Measurements from ENCODE around the gene GPT2. TPM values are rescaled to one million over a fixed set of nuclear protein-coding genes. Genes with fewer than 3 reads are reported as not detected.

GPT2 gene
- total RNA-seq, 3 donors from 2014 or later (not counting 1 experiment from before 2014, with no cell fraction given): 0.64 to 1.3 (median 1.2) TPM

DNA sequence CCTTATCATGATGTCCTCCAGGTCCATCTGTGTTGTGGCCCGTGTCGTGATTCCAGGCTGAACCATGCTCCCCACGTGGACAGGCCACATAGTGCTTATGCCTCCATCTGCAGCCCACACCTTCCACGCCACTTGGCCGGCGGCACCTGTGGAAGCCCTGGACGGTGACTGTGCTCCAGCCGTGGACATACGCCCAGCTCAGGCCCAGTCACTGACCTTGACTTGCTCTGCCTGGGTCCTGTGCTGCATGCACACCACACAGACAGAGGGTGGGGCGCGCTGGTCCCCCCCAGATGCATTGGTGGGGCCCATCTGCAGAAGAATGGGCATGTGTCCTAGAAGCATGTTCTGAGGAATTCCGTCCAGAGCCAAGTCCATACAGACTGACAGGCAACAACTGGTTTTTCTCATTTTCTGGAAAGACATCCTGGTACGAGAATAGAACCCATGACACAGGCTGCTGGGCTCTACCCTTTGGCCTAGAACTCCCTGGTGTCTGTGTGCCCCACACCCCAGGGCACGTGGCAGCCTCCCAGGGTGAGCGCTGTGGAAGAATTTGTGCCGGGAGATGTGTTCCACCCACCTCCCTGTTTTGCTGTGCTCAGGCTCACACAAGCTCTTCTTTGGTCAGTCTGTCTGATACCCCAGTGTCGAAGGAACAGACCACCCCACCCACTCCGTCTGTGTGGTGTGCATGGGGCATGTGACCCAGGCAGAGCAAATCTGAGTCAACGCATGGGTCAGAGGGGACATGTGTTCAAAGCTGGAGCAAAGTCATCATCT lies 39.5 kb downstream of the GPT2 start:
- DNase-seq (no peak), ATAC-seq (no peak)
- TF ChIP-seq, protein P1, sequence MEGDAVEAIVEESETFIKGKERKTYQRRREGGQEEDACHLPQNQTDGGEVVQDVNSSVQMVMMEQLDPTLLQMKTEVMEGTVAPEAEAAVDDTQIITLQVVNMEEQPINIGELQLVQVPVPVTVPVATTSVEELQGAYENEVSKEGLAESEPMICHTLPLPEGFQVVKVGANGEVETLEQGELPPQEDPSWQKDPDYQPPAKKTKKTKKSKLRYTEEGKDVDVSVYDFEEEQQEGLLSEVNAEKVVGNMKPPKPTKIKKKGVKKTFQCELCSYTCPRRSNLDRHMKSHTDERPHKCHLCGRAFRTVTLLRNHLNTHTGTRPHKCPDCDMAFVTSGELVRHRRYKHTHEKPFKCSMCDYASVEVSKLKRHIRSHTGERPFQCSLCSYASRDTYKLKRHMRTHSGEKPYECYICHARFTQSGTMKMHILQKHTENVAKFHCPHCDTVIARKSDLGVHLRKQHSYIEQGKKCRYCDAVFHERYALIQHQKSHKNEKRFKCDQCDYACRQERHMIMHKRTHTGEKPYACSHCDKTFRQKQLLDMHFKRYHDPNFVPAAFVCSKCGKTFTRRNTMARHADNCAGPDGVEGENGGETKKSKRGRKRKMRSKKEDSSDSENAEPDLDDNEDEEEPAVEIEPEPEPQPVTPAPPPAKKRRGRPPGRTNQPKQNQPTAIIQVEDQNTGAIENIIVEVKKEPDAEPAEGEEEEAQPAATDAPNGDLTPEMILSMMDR (IDR thresholded peaks at IDR 0.05): no peak
- H3K4me1 ChIP-seq (ENCODE audit: control insufficient read depth, insufficient read depth, low read length): no peaks in the 10 kb centered on the region
- no peaks in the 10 kb centered on the region for H3K9me3 ChIP-seq (ENCODE audit: control insufficient read depth, insufficient read depth, low read length)
- H3K27me3 ChIP-seq (ENCODE audit: control insufficient read depth, insufficient read depth, low read length): no peaks in the 10 kb centered on the region
- Mint-ChIP-seq H3K36me3 (no peaks in the 10 kb centered on the region), H3K27me3 (ENCODE audit: low read depth in 2 of 2) (no peaks in the 10 kb centered on the region), H3K4me1 (no peaks in the 10 kb centered on the region), H3K4me3 (no peak overlapping the region), H3K9me3 (no peaks in the 10 kb centered on the region), H3K27ac (no peak overlapping the region)
- no peaks in the 10 kb centered on the region for H3K36me3 ChIP-seq (ENCODE audit: control insufficient read depth, insufficient read depth, low read length)
- no peak overlapping the region for H3K27ac ChIP-seq (ENCODE audit: low read length)
- intact Hi-C loops (cut with micrococcal nuclease): no loop called here
- no peak overlapping the region for H3K4me3 ChIP-seq (ENCODE audit: low read length)
- WGBS (ENCODE audit: insufficient coverage): 93% methylated on average over 19 of the region's 19 CpGs

DNA sequence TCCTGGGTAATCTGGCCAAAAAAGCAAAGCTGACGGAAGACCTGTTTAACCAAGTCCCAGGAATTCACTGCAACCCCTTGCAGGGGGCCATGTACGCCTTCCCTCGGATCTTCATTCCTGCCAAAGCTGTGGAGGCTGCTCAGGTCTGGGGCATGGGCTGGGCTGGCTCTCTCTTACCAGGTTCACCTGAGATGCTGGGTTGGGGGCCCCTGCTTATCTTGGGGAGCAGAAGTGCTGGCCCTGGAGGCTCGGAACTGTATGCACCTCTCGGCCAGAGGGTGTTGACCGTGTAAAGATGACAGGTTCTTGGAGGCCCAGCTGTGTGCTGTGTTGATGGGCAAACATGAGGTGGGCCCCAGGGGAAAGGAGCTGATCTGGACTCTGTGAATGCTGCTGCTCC lies 40.2 kb downstream of the GPT2 start:
- Mint-ChIP-seq H3K4me3 (no peak overlapping the region), H3K27ac (no peak overlapping the region), H3K27me3 (ENCODE audit: low read depth in 2 of 2) (no peaks in the 10 kb centered on the region), H3K9me3 (no peaks in the 10 kb centered on the region), H3K36me3 (no peaks in the 10 kb centered on the region), H3K4me1 (no peaks in the 10 kb centered on the region)
- intact Hi-C loops (cut with micrococcal nuclease): no loop called here
- no peak overlapping the region for H3K27ac ChIP-seq (ENCODE audit: low read length)
- TF ChIP-seq, protein P1 (IDR thresholded peaks at IDR 0.05): no peak
- H3K27me3 ChIP-seq (ENCODE audit: control insufficient read depth, insufficient read depth, low read length): no peaks in the 10 kb centered on the region
- 90% methylated on average over 6 of the region's 6 CpGs for WGBS (ENCODE audit: insufficient coverage)
- DNase-seq: no peak
- no peaks in the 10 kb centered on the region for H3K36me3 ChIP-seq (ENCODE audit: control insufficient read depth, insufficient read depth, low read length)
- H3K4me3 ChIP-seq (ENCODE audit: low read length): no peak overlapping the region
- no peak for ATAC-seq
- H3K9me3 ChIP-seq (ENCODE audit: control insufficient read depth, insufficient read depth, low read length): no peaks in the 10 kb centered on the region
- H3K4me1 ChIP-seq (ENCODE audit: control insufficient read depth, insufficient read depth, low read length): no peaks in the 10 kb centered on the region

DNA sequence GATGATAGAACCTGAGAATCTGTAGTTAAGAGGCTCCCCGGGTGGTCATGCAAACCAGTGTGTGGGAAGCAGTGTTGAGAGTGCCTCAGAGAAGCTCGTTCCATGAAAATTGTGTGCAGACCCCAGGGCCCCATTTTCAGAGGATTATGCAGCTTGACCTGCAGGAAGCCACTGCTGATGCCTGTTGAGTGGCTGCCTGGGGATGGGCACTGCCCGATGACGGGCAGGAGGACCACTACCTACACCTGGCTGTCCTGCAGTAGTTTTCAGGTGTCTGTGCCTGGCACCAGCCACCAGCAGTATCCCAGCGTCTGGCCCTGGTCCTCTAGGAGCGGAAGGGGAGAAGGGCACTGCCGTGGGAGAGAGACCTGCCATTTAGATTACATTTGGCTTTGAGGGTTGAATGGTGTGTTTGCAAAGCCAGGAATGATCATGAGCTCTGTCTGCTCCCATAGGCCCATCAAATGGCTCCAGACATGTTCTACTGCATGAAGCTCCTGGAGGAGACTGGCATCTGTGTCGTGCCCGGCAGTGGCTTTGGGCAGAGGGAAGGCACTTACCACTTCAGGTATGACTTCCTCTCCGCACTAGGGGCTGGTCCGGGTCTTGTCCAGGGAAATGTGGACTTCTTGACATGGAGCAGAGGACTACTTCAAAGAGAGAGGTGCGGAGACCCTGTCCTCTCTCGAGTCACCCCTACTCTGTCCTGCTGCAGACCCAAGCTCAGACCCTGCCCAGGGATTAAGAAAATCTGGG lies 42.5 kb downstream of the GPT2 start:
- 90% methylated on average over 13 of the region's 13 CpGs for WGBS (ENCODE audit: insufficient coverage)
- Histone ChIP-seq H3K36me3 (ENCODE audit: control insufficient read depth, insufficient read depth, low read length) (no peaks in the 10 kb centered on the region), H3K27me3 (ENCODE audit: control insufficient read depth, insufficient read depth, low read length) (no peaks in the 10 kb centered on the region), H3K4me3 (ENCODE audit: low read length) (no peak overlapping the region), H3K4me1 (ENCODE audit: control insufficient read depth, insufficient read depth, low read length) (peaks cover 5% of the 10 kb centered on the region), H3K27ac (ENCODE audit: low read length) (no peak overlapping the region), H3K9me3 (ENCODE audit: control insufficient read depth, insufficient read depth, low read length) (no peaks in the 10 kb centered on the region)
- intact Hi-C loops (cut with micrococcal nuclease): no loop called here
- DNase-seq (no peak), ATAC-seq (no peak)
- Mint-ChIP-seq H3K36me3 (no peaks in the 10 kb centered on the region), H3K27me3 (ENCODE audit: low read depth in 2 of 2) (no peaks in the 10 kb centered on the region), H3K4me1 (no peaks in the 10 kb centered on the region), H3K27ac (no peak overlapping the region), H3K4me3 (no peak overlapping the region), H3K9me3 (no peaks in the 10 kb centered on the region)
- TF ChIP-seq, protein P1 (IDR thresholded peaks at IDR 0.05): no peak

Data from natural killer cell (primary cell).